HCT116 (cell line): ENCODE results near the gene PDC. TPM values are rescaled to one million over a fixed set of nuclear protein-coding genes. Genes with fewer than 3 reads are reported as not detected.

ENCODE experiments used
- ATAC-seq: fragments of 200-7000 bp; cut with Tn5 transposase; 2 replicates; pipeline ENCODE4 v1.9.1; 2020; ENCODE audit warnings: mild to moderate bottlenecking, moderate library complexity
- BruUV-seq: library from RNA; stranded (reverse); fragments of 400-500 nt; replicated peaks from 2 replicates; lab custom pipeline; 2021; lab: Mats Ljungman, UMichigan
- CTCF ChIA-PET: fragments of 300-600 bp; sonication (Branson Sonifier 250); formaldehyde crosslinking; loops from one replicate; lab custom pipeline; 2021; ENCODE audit warnings: antibody characterized with exemption; lab: Charles Lee
- POLR2A ChIA-PET: fragments of 300-600, 350-600 bp; sonication (Branson Sonifier 250); formaldehyde crosslinking; loops from one replicate; lab custom pipeline; 2021; ENCODE audit warnings: antibody characterized with exemption; lab: Charles Lee
- RAD21 ChIA-PET, 2 experiments: fragments of 300-600 bp; sonication (Branson Sonifier 250); formaldehyde crosslinking; loops; one replicate each; lab custom pipeline; 2023; ENCODE audit warnings: low total read pairs in 2 of 2; ENCODE audit not compliant: uncharacterized antibody in 2 of 2, unreplicated experiment in 2 of 2, low non-redundant PET in 1 of 2; lab: Charles Lee
- DNase-seq: peaks from one replicate; pipeline ENCODE4 v3.0.0-alpha.2; 2010; ENCODE audit warnings: low read depth, low spot score
- H2AFZ ChIP-seq: fragments of 200-600 bp; shearing (Covaris generic), sonication (generic); 2 replicates; pipeline ENCODE4 v1.6.1; 2017; ENCODE audit warnings: low read depth, mixed run types, mixed read lengths, antibody characterized with exemption, low read length; ENCODE audit not compliant: poor library complexity, severe bottlenecking
- H3K27ac ChIP-seq: 2 replicates; pipeline ENCODE4 v1.5.1; 2012; ENCODE audit warnings: low read depth, low read length
- H3K27me3 ChIP-seq: fragments of 200-600 bp; sonication (generic); 2 replicates; pipeline ENCODE4 v1.6.1; 2016; ENCODE audit warnings: mixed run types, low read length, mixed read lengths; ENCODE audit not compliant: insufficient read depth
- H3K36me3 ChIP-seq, 2 experiments: fragments of 200-500 bp in 1 of 2; fragments of 200-600 bp in 1 of 2; sonication (Bioruptor generic) in 1 of 2; sonication (generic) in 1 of 2; 2 replicates each; pipeline versions ENCODE4 v1.5.1 to v1.6.1; 2014 to 2016; ENCODE audit warnings: low read length in 2 of 2, inconsistent platforms in 1 of 2, mixed read lengths in 1 of 2, mixed run types in 1 of 2; ENCODE audit not compliant: insufficient read depth in 2 of 2, control insufficient read depth in 1 of 2
- H3K4me1 ChIP-seq, 2 experiments: fragments of 200-600 bp in 1 of 2; sonication (generic) in 1 of 2; 2 replicates each; pipeline versions ENCODE4 v1.5.1 to v1.6.1; 2012 to 2017; ENCODE audit warnings: low read length in 2 of 2, inconsistent platforms in 1 of 2, mild to moderate bottlenecking in 1 of 2, mixed read lengths in 1 of 2, mixed run types in 1 of 2, moderate library complexity in 1 of 2; ENCODE audit not compliant: insufficient read depth in 2 of 2, control insufficient read depth in 1 of 2
- H3K4me2 ChIP-seq: fragments of 200-600 bp; sonication (generic); 2 replicates; pipeline ENCODE4 v1.6.1; 2017; ENCODE audit warnings: mixed run types, low read length, mixed read lengths
- H3K4me3 ChIP-seq, 2 experiments: fragments of 200-600 bp in 1 of 2; sonication (generic) in 1 of 2; replicated peaks in 1 of 2; 2 replicates each; pipeline ENCODE4 v1.5.1; 2011 to 2016; ENCODE audit warnings: low read length in 2 of 2, control low read depth in 1 of 2, low read depth in 1 of 2, mild to moderate bottlenecking in 1 of 2, mixed read lengths in 1 of 2, mixed run types in 1 of 2
- H3K79me2 ChIP-seq: fragments of 200-600 bp; sonication (generic); 2 replicates; pipeline ENCODE4 v1.6.1; 2017; ENCODE audit warnings: mild to moderate bottlenecking, mixed run types, low read length, moderate library complexity, mixed read lengths; ENCODE audit not compliant: insufficient read depth
- H3K9ac ChIP-seq: fragments of 200-600 bp; sonication (generic); 2 replicates; pipeline ENCODE4 v1.6.1; 2016; ENCODE audit warnings: low read length, mixed read lengths
- H3K9me2 ChIP-seq: fragments of 200-600 bp; sonication (generic), shearing (Covaris generic); 2 replicates; pipeline ENCODE4 v1.6.1; 2017; ENCODE audit warnings: mixed run types, mild to moderate bottlenecking, moderate library complexity; ENCODE audit not compliant: insufficient read depth
- H3K9me3 ChIP-seq, 2 experiments: fragments of 200-500 bp in 1 of 2; fragments of 200-600 bp in 1 of 2; sonication (Bioruptor generic) in 1 of 2; sonication (generic) in 1 of 2; 2 replicates each; pipeline ENCODE4 v1.6.1; 2014 to 2017; ENCODE audit warnings: low read length in 2 of 2, mixed read lengths in 2 of 2, inconsistent platforms in 1 of 2, low read depth in 1 of 2, mild to moderate bottlenecking in 1 of 2, mixed run types in 1 of 2, moderate library complexity in 1 of 2; ENCODE audit not compliant: control insufficient read depth in 1 of 2, insufficient read depth in 1 of 2
- H4K20me1 ChIP-seq: fragments of 200-600 bp; sonication (generic), shearing (Covaris generic); 2 replicates; pipeline ENCODE4 v1.6.1; 2017; ENCODE audit warnings: mixed run types, mild to moderate bottlenecking, moderate library complexity; ENCODE audit not compliant: insufficient read depth
- CBX3 ChIP-seq: IDR thresholded peaks from 2 replicates; pipeline ENCODE4 v1.6.1; 2012; ENCODE audit warnings: low read depth
- CEBPB ChIP-seq: IDR thresholded peaks from 2 replicates; pipeline ENCODE4 v1.6.1; 2012; ENCODE audit warnings: low read depth
- EGR1 ChIP-seq: IDR thresholded peaks from 2 replicates; pipeline ENCODE4 v1.6.1; 2012; ENCODE audit warnings: low read depth
- EZH2phosphoT487 ChIP-seq: fragments of 200-600 bp; IDR thresholded peaks from 2 replicates; pipeline ENCODE4 v1.6.1; 2018; ENCODE audit warnings: antibody characterized with exemption, borderline replicate concordance
- JUND ChIP-seq: IDR thresholded peaks from 2 replicates; pipeline ENCODE4 v1.6.1; 2012
- POLR2A ChIP-seq: IDR thresholded peaks from 2 replicates; pipeline ENCODE4 v1.7.0; 2011; ENCODE audit warnings: borderline replicate concordance; ENCODE audit not compliant: insufficient read depth, insufficient read length; ENCODE audit errors: extremely low read depth
- POLR2AphosphoS5 ChIP-seq: IDR thresholded peaks from 2 replicates; pipeline ENCODE4 v1.6.1; 2011; ENCODE audit warnings: mild to moderate bottlenecking, low read depth, low read length, moderate library complexity
- SIN3A ChIP-seq: IDR thresholded peaks from 2 replicates; pipeline ENCODE4 v1.6.1; 2012; ENCODE audit warnings: low read depth
- SRF ChIP-seq: IDR thresholded peaks from 2 replicates; pipeline ENCODE4 v1.6.1; 2012; ENCODE audit warnings: low read depth
- TCF7L2 ChIP-seq: IDR thresholded peaks from 2 replicates; pipeline ENCODE4 v1.7.0; 2011; ENCODE audit warnings: borderline replicate concordance, inconsistent platforms; ENCODE audit not compliant: insufficient read depth, insufficient read length; ENCODE audit errors: extremely low read depth
- YY1 ChIP-seq: IDR thresholded peaks from 2 replicates; pipeline ENCODE4 v1.6.1; 2011; ENCODE audit warnings: low read length, low read depth, moderate library complexity, mild to moderate bottlenecking; ENCODE audit not compliant: insufficient replicate concordance; ENCODE audit errors: extremely low read depth
- intact Hi-C: fragments of 100-400 bp; cut with micrococcal nuclease; formaldehyde crosslinking; loops from 2 replicates; pipeline ENCODE4 v1.10.0; 2022
- total RNA-seq: library from RNA; stranded (reverse); gene quantifications from one replicate; pipeline ENCODE4 v1.2.1, GENCODE V29; 2021; ENCODE audit not compliant: unreplicated experiment
- TF ChIP-seq, protein P1 (sequence below): IDR thresholded peaks from 2 replicates; pipeline ENCODE4 v1.6.1; 2012

PDC gene
- total RNA-seq, 1 experiment from 2014 or later = not detected

DNA sequence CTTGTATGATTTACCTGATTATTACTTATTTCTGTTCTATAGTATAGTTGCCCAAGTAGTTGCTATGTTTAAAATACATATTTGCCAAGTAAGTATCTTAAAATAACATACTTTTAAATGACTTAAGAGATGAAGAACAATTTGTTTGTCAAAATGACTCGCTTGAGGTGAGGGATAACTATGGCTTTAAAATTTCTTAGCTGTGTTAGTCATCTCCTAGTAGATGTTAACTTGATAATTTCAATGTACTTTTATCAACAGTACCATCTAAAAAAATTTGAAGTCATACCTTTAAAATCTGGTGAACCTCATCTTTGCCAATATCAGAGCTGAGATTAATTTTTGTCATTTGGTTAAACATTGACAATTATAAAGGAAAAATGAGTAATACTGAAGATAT, 47.6 kb downstream of the PDC start:
- Histone ChIP-seq H3K36me3 (peaks cover 0 to 31% of the 10 kb centered on the region in 2 experiments; a peak in 2 of 4 replicates), H2AFZ (no peak overlapping the region), H3K9me2 (no peaks in the 10 kb centered on the region), H3K4me1 (no peaks in the 10 kb centered on the region), H3K4me3 (no peak overlapping the region), H3K79me2 (no peaks in the 10 kb centered on the region), H3K9ac (no peak overlapping the region), H4K20me1 (no peaks in the 10 kb centered on the region; the same call in 1 of the 2 replicates), H3K4me2 (no peak overlapping the region), H3K9me3 (no peaks in the 10 kb centered on the region), H3K27me3 (no peaks in the 10 kb centered on the region), H3K27ac (no peak overlapping the region)
- CTCF ChIA-PET = interaction anchor here (1.4 kb wide), 1 partner anchor 9 kb away, joined by 3 read pairs; no protein-coding TSS in a partner anchor
- intact Hi-C loops = no loop called here
- RAD21 ChIA-PET = no interaction called here
- no peak for DNase-seq
- POLR2A ChIA-PET = interaction anchor here (0.6 kb wide), 1 partner anchor 835 kb away, joined by 3 read pairs; no protein-coding TSS in a partner anchor
- TF ChIP-seq CBX3 (no peak), POLR2A (no peak), YY1 (no peak), SIN3A (no peak), JUND (no peak), TCF7L2 (no peak), SRF (no peak), POLR2AphosphoS5 (no peak), CEBPB (no peak)
- BruUV-seq = no TSS peak
- ATAC-seq = no peak

DNA sequence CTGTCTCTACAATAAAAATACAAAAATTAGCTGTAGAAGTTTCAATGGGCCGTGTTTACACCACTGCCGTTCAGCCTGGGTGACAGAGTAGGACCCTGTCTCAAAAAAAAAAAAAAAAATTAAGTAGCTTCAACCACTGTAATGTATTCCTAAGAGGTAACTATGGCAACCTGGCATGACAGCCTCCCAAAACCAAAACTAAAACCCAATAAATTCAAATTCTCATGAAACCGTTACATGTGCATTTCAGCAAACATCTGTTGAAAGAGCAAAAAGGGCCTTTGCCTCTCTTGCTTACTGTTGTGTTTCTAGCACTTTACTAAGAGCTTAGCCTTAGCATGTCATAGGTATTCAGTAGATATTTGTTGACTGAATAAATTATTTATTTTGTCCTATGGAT, 51.8 kb downstream of the PDC start:
- Histone ChIP-seq H3K79me2 (peaks cover 7% of the 10 kb centered on the region; the same call in 1 of the 2 replicates), H2AFZ (no peak overlapping the region), H3K4me3 (no peak overlapping the region), H3K4me1 (no peaks in the 10 kb centered on the region), H4K20me1 (no peaks in the 10 kb centered on the region; the same call in 1 of the 2 replicates), H3K9me3 (no peaks in the 10 kb centered on the region), H3K9me2 (no peaks in the 10 kb centered on the region), H3K4me2 (no peak overlapping the region), H3K36me3 (peaks cover 26 to 40% of the 10 kb centered on the region in 2 experiments), H3K27me3 (no peaks in the 10 kb centered on the region), H3K9ac (no peak overlapping the region), H3K27ac (no peak overlapping the region)
- ATAC-seq (no peak), DNase-seq (no peak)
- no TSS peak for BruUV-seq
- RAD21 ChIA-PET = no interaction called here
- POLR2A ChIA-PET = no interaction called here
- TF ChIP-seq POLR2AphosphoS5 (no peak), EGR1 (no peak), TCF7L2 (no peak), EZH2phosphoT487 (no peak)
- TF ChIP-seq, protein P1, sequence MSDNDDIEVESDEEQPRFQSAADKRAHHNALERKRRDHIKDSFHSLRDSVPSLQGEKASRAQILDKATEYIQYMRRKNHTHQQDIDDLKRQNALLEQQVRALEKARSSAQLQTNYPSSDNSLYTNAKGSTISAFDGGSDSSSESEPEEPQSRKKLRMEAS = no peak
- intact Hi-C loops = no loop called here
- CTCF ChIA-PET = interaction anchor here (1.2 kb wide), 1 partner anchor 34 kb away, joined by 3 read pairs; the partner anchor contains the start of gene TPR
